ENCODE measurements around the gene KIF24.

The KIF24 gene, protein sequence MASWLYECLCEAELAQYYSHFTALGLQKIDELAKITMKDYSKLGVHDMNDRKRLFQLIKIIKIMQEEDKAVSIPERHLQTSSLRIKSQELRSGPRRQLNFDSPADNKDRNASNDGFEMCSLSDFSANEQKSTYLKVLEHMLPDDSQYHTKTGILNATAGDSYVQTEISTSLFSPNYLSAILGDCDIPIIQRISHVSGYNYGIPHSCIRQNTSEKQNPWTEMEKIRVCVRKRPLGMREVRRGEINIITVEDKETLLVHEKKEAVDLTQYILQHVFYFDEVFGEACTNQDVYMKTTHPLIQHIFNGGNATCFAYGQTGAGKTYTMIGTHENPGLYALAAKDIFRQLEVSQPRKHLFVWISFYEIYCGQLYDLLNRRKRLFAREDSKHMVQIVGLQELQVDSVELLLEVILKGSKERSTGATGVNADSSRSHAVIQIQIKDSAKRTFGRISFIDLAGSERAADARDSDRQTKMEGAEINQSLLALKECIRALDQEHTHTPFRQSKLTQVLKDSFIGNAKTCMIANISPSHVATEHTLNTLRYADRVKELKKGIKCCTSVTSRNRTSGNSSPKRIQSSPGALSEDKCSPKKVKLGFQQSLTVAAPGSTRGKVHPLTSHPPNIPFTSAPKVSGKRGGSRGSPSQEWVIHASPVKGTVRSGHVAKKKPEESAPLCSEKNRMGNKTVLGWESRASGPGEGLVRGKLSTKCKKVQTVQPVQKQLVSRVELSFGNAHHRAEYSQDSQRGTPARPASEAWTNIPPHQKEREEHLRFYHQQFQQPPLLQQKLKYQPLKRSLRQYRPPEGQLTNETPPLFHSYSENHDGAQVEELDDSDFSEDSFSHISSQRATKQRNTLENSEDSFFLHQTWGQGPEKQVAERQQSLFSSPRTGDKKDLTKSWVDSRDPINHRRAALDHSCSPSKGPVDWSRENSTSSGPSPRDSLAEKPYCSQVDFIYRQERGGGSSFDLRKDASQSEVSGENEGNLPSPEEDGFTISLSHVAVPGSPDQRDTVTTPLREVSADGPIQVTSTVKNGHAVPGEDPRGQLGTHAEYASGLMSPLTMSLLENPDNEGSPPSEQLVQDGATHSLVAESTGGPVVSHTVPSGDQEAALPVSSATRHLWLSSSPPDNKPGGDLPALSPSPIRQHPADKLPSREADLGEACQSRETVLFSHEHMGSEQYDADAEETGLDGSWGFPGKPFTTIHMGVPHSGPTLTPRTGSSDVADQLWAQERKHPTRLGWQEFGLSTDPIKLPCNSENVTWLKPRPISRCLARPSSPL (N-terminal part only)

DNA sequence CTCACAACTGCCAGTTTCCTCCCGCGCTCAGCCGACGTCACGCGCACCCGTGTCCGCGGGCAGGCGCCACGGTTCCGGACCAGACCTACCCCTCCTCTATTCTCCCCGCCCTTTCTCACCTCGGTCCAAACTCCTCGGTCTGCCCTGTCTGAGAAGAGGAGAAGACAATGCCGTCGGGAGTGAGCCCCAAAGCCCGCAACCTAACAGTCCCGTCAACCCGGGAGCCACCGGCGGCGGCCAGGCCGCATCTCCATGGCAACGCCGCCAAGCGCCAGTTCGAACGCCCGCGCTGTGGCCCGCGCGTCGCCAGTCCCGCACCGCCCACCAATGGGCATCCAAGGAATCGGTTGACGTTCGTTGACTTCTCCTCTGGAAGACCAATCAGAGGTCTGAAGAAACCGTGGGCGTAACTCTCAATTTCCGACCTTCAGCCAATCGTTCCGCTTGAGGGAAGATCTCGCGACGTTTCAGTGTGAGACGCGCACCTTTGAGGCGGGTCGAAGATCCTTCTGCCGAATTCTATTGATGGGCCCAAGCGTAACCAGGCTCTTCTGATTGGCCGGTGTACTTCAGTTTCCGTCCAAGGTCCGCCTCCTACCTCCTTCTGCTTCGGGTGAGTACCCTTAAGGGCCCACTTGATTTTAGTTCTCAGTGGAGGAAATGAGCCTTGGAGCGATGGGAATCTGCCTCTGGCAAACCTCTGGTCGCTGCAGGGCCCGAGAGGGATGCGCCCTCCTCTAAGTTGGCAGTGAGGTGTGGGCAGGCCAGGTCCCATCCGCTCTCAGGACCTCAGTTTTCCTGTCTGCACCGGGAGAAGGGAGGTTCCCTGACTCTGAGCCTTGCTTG, at the start of gene KIF24, which contains the start of gene NUDT2:
Gene KIF24, minus strand, starts transcription at position 282 of the 846 bp plus-strand sequence. CDS start 17,922 bp downstream, outside the sequence.
Gene NUDT2, plus strand, starts transcription at position 583 of the 846 bp plus-strand sequence. CDS start 9,471 bp downstream, outside the sequence.
- peak within 1 kb of the TSS; percentile 99 for H3K9ac ChIP-seq (ENCODE audit: low read length)
- no peaks in the 10 kb centered on the region for H3K27me3 ChIP-seq (replicated peaks; ENCODE audit: control insufficient read depth, insufficient read depth, low read length)
- peak within 1 kb of the TSS; percentile 96 for H3K4me3 ChIP-seq (ENCODE audit: low read length)
- H3K36me3 ChIP-seq (ENCODE audit: control insufficient read depth, insufficient read depth, low read length, severe bottlenecking), result no peaks in the 10 kb centered on the region
- no peaks in the 10 kb centered on the region for H3K9me3 ChIP-seq (ENCODE audit: control insufficient read depth, low read length)
- DNase-seq (ENCODE audit: low read depth), result peak; percentile 100
- H3K4me1 ChIP-seq (ENCODE audit: control insufficient read depth, insufficient read depth, low read length), result peaks cover 37% of the 10 kb centered on the region

DNA sequence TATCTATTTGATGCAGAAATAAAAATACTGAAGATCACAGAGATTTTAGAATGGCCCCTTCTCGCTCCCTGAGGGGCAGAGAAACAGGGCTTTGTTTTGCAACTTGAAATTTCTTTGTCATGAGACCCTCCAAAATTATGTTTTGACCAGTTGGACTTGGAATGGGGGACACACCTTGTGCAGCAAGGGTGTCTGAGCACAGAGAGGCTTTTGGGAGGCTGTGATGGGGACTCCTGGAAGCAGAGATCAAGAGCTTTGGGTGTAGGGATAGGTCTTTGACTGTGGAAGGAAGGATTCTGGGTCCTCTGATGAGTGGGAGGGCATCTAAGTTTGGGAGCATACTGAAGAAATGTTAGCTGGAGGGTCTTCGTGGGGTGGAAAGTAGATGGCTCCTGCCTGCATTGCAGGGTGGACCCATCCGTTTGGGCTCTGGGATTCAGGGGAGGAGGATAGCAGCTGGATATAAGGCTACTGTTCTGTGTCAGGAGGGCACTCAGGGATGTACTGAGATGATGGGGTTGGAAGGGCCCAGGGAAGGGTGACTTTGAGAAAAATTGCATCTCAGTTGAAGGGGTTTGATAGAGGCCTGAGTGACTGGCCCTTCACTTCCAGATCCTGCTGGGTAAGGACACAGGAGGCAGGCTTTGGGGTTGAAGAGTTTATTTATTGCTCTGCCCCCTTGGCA, 49.5 kb upstream of the KIF24 start:
- H3K4me3 ChIP-seq (ENCODE audit: low read length), result no peak overlapping the region
- H3K27me3 ChIP-seq (replicated peaks; ENCODE audit: control insufficient read depth, insufficient read depth, low read length), result no peaks in the 10 kb centered on the region
- no peak overlapping the region for H3K9ac ChIP-seq (ENCODE audit: low read length)
- peaks cover 26% of the 10 kb centered on the region for H3K4me1 ChIP-seq (ENCODE audit: control insufficient read depth, insufficient read depth, low read length)
- no peaks in the 10 kb centered on the region for H3K9me3 ChIP-seq (ENCODE audit: control insufficient read depth, low read length)
- DNase-seq (ENCODE audit: low read depth), result no peak
- H3K36me3 ChIP-seq (ENCODE audit: control insufficient read depth, insufficient read depth, low read length, severe bottlenecking), result no peaks in the 10 kb centered on the region

DNA sequence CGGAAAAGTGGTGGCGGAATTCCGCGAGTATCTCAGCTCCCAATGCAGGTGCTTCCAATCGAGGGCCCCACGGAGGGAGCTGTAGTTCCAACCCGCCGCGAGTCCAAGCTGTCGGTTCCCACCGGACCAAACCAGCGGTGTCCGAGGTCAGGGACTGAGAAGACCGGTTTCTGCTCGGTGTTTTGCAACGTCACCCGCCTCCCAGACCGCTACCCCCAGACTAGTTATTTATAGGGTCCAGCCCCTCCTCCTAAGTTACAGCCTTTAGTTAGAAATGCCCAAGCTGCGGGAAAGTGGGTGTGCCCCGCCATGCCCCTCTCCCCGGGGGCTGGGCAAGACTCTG, 48.3 kb upstream of the KIF24 start:
- H3K36me3 ChIP-seq (ENCODE audit: control insufficient read depth, insufficient read depth, low read length, severe bottlenecking), result no peaks in the 10 kb centered on the region
- H3K9me3 ChIP-seq (ENCODE audit: control insufficient read depth, low read length), result no peaks in the 10 kb centered on the region
- H3K9ac ChIP-seq (ENCODE audit: low read length), result peak overlapping the region; percentile 86
- no peak for DNase-seq (ENCODE audit: low read depth)
- no peaks in the 10 kb centered on the region for H3K27me3 ChIP-seq (replicated peaks; ENCODE audit: control insufficient read depth, insufficient read depth, low read length)
- H3K4me3 ChIP-seq (ENCODE audit: low read length), result peak overlapping the region; percentile 82
- H3K4me1 ChIP-seq (ENCODE audit: control insufficient read depth, insufficient read depth, low read length), result peaks cover 22% of the 10 kb centered on the region

DNA sequence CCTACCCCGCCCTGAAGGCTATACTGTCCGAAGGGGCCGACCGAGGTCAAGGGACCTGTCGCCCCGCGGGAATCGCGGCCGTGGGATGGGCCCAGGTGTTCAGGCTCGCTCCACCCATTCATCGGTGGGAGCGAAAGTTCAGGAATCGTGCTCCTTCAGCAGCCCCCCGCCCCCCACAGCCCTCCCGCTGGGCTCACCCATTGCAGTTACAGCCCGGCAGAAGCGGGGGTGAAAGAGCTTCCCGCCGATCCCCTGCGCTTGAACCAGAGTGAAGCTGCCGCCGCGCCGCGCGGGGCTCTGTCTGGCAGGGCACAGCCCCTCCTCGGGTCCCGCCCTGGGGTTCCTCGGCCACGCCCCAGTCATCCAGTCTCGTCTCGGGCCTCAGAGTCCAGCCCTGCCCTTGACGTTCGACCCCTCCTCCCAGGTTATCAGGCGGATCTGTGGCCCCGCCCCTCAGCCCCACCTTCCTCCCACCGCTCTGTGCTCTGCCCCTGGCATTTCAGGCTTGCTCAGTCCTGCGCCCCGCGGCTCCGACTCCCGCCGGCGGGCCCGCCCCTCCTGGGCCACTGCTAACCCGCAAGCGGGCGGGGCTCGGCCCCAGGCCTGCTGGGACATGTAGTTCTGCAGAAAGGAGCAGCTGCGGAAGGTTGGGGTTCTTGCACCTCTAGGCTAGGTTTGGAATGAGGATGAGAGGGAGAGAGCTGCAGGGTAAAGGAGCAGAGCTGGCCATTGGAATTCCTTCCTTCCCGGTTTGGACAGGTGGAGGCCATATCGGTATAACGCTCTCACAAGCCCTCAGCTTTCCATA, 47.7 kb upstream of the KIF24 start, which contains the start of gene MYORG:
Gene MYORG, minus strand, starts transcription at position 303 of the 808 bp plus-strand sequence. CDS start 3,955 bp downstream, outside the sequence.
- Histone ChIP-seq H3K4me3 (ENCODE audit: low read length) (peak within 1 kb of the TSS; percentile 82), H3K27me3 (replicated peaks; ENCODE audit: control insufficient read depth, insufficient read depth, low read length) (no peaks in the 10 kb centered on the region), H3K36me3 (ENCODE audit: control insufficient read depth, insufficient read depth, low read length, severe bottlenecking) (no peaks in the 10 kb centered on the region), H3K9me3 (ENCODE audit: control insufficient read depth, low read length) (no peaks in the 10 kb centered on the region), H3K9ac (ENCODE audit: low read length) (peak within 1 kb of the TSS; percentile 86), H3K4me1 (ENCODE audit: control insufficient read depth, insufficient read depth, low read length) (peaks cover 22% of the 10 kb centered on the region)
- DNase-seq (ENCODE audit: low read depth), result peak; percentile 80

DNA sequence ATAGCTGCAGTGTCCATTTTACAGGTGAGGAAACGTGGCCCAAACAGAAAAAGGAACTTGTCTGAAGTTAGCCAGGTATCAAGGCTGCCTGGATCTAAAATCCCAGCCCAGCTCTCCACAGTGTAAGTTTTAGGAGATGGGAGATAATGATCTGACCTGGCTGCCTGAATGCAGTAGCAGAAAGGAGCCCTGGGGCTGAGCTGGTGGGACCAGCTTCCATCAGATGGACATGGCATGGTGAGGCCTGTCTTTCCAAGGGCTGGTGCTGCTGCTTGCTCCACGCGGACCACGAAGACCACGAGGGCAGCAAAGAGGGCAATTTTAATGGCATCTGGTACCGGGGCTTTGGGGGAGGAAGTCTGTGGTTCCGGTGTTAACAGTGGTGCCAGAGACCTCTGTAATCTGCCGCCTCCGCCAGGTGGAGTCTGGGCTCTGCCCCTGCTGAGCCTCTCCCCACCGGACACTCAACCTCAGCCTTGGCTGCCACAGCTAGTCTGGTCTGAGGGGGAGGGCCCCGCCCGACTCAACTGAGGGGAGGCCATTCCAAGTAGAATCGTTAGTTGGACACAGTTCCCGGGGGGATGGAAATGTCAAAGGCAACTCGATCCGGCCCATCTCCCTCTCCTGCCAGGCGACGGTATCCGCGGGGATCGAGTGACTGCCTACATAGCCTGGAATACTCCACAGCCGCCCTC, 47.0 kb upstream of the KIF24 start:
- Histone ChIP-seq H3K4me3 (ENCODE audit: low read length) (peak overlapping the region; percentile 82), H3K4me1 (ENCODE audit: control insufficient read depth, insufficient read depth, low read length) (peaks cover 18% of the 10 kb centered on the region), H3K9me3 (ENCODE audit: control insufficient read depth, low read length) (no peaks in the 10 kb centered on the region), H3K9ac (ENCODE audit: low read length) (peak overlapping the region; percentile 86), H3K27me3 (replicated peaks; ENCODE audit: control insufficient read depth, insufficient read depth, low read length) (no peaks in the 10 kb centered on the region), H3K36me3 (ENCODE audit: control insufficient read depth, insufficient read depth, low read length, severe bottlenecking) (no peaks in the 10 kb centered on the region)
- peak; percentile 25 for DNase-seq (ENCODE audit: low read depth)

DNA sequence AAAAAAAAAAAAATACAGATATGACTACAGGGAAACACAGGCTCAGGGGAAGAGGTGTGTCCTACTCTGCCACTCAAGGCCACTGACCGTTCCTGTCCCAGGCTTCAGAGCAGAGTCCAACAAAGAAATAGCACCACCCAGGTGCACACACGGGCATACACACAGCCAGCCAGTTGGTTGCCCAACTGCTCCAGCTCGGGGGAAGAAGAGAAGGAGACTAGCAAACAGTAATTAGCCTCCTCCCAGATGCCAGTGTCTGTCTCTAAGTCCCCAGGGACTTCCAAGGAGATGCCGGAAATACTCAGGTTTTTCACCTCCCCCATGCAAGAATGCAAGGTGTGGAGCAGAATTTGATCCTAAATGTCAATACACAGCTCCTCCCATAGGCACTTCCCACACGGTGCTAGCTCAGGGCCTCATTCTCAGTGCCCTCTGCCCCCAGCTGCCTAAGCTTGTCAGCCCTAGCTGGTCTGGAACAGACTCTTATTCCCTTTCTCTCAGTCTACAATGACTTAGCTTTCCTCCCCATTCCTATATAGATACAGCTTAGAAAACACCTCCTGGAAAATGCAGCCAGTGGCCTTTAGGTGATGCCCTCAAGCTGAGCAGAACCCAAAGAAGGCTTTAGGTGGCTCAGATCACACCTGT, 46.0 kb upstream of the KIF24 start:
- H3K9ac ChIP-seq (ENCODE audit: low read length), result no peak overlapping the region
- no peaks in the 10 kb centered on the region for H3K9me3 ChIP-seq (ENCODE audit: control insufficient read depth, low read length)
- H3K4me3 ChIP-seq (ENCODE audit: low read length), result no peak overlapping the region
- H3K27me3 ChIP-seq (replicated peaks; ENCODE audit: control insufficient read depth, insufficient read depth, low read length), result no peaks in the 10 kb centered on the region
- peaks cover 19% of the 10 kb centered on the region for H3K4me1 ChIP-seq (ENCODE audit: control insufficient read depth, insufficient read depth, low read length)
- no peak for DNase-seq (ENCODE audit: low read depth)
- H3K36me3 ChIP-seq (ENCODE audit: control insufficient read depth, insufficient read depth, low read length, severe bottlenecking), result no peaks in the 10 kb centered on the region

DNA sequence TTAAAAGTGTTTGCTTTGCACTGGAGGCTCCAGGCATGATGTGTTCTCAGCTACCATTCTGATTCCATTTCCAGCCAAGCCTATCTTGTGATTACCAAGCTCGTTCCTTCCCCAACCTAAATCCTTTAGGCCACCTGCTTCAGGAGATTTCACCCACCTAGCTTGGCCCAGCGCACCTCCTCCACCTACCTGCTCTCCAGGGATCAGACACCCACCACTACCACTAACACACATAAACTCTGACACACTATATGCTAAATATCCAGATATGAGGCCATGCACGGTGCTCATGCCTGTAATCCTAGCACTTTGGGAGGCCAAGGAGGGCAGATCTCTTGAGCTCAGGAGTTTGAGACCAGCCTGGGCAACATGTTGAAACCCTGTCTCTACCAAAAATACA, 45.3 kb upstream of the KIF24 start:
- no peak for DNase-seq (ENCODE audit: low read depth)
- Histone ChIP-seq H3K4me3 (ENCODE audit: low read length) (no peak overlapping the region), H3K4me1 (ENCODE audit: control insufficient read depth, insufficient read depth, low read length) (peaks cover 13% of the 10 kb centered on the region), H3K27me3 (replicated peaks; ENCODE audit: control insufficient read depth, insufficient read depth, low read length) (no peaks in the 10 kb centered on the region), H3K36me3 (ENCODE audit: control insufficient read depth, insufficient read depth, low read length, severe bottlenecking) (no peaks in the 10 kb centered on the region), H3K9me3 (ENCODE audit: control insufficient read depth, low read length) (no peaks in the 10 kb centered on the region), H3K9ac (ENCODE audit: low read length) (no peak overlapping the region)

DNA sequence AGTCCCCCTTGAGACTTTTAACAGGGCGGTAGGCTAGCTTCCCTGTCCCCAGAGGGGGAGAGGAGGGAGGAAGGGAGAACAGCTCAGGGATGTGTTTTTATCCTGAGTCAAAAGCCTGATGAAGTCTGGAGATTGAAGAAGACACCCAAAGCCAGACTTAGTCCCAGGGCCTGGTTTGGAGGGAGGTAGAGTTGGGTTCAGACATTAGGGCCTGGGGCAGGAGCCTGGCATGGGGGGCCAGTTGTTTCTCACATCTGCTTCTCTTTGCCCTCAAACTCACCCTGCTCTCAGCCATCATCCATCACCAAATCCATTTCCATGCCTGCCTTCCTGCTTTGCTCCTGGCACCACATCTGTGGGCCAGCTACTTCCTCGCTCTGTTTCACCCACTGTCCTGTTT, 44.7 kb upstream of the KIF24 start:
- no peaks in the 10 kb centered on the region for H3K9me3 ChIP-seq (ENCODE audit: control insufficient read depth, low read length)
- no peaks in the 10 kb centered on the region for H3K27me3 ChIP-seq (replicated peaks; ENCODE audit: control insufficient read depth, insufficient read depth, low read length)
- no peak for DNase-seq (ENCODE audit: low read depth)
- H3K9ac ChIP-seq (ENCODE audit: low read length), result no peak overlapping the region
- peaks cover 13% of the 10 kb centered on the region for H3K4me1 ChIP-seq (ENCODE audit: control insufficient read depth, insufficient read depth, low read length)
- no peaks in the 10 kb centered on the region for H3K36me3 ChIP-seq (ENCODE audit: control insufficient read depth, insufficient read depth, low read length, severe bottlenecking)
- H3K4me3 ChIP-seq (ENCODE audit: low read length), result no peak overlapping the region

Data from adipocyte (in vitro differentiated cells).